Activated CD4-positive, alpha-beta T cell treated with anti-CD3 and anti-CD28 coated beads, Interleukin-2, amount 10 ng/mL, durations not matched to agents 7 days and 5 days (primary cell): ENCODE results near the gene SYNM. TPM values are rescaled to one million over a fixed set of nuclear protein-coding genes. Genes with fewer than 3 reads are reported as not detected.

ENCODE experiments used
- CTCF ChIA-PET: fragments of 350-600 bp; sonication (Branson Sonifier 250); formaldehyde crosslinking; loops from one replicate; lab custom pipeline; 2021; ENCODE audit warnings: antibody characterized with exemption; lab: Charles Lee
- POLR2A ChIA-PET: fragments of 350-600 bp; sonication (Branson Sonifier 250); formaldehyde crosslinking; loops from one replicate; lab custom pipeline; 2021; ENCODE audit warnings: antibody characterized with exemption; lab: Charles Lee
- DNase-seq: peaks from one replicate; pipeline ENCODE4 v3.0.0-alpha.2; 2020
- H3K27ac Mint-ChIP-seq: one replicate; pipeline ENCODE4 v1.8.0; 2021; ENCODE audit warnings: mild to moderate bottlenecking, moderate library complexity, mixed read lengths
- H3K27me3 Mint-ChIP-seq: one replicate; pipeline ENCODE4 v1.8.0; 2021; ENCODE audit warnings: mixed read lengths
- H3K36me3 Mint-ChIP-seq: one replicate; pipeline ENCODE4 v1.8.0; 2021; ENCODE audit warnings: low read depth, mixed read lengths
- H3K4me1 Mint-ChIP-seq: one replicate; pipeline ENCODE4 v1.8.0; 2021; ENCODE audit warnings: mixed read lengths
- H3K4me3 Mint-ChIP-seq: one replicate; pipeline ENCODE4 v1.8.0; 2021; ENCODE audit warnings: mild to moderate bottlenecking, moderate library complexity, mixed read lengths
- H3K9me3 Mint-ChIP-seq: one replicate; pipeline ENCODE4 v1.8.0; 2021; ENCODE audit warnings: mixed read lengths
- total RNA-seq, 2 experiments: library from RNA; stranded (reverse); gene quantifications; one replicate each; pipeline ENCODE4 v1.2.3, GENCODE V29; 2021

The SYNM gene
- total RNA-seq, 2 experiments from 2014 or later, result 0.08 to 0.12 TPM

- no peak for DNase-seq
- H3K4me3 Mint-ChIP-seq, result no peak overlapping the region
- no peaks in the 10 kb centered on the region for H3K9me3 Mint-ChIP-seq
- H3K36me3 Mint-ChIP-seq, result no peaks in the 10 kb centered on the region
- no peaks in the 10 kb centered on the region for H3K4me1 Mint-ChIP-seq
- no peak overlapping the region for H3K27ac Mint-ChIP-seq
- ChIA-PET POLR2A (no interaction called here), CTCF (interaction anchor here (0.5 kb wide), 1 partner anchor 82 kb away, joined by 3 read pairs; no protein-coding TSS in a partner anchor)
- H3K27me3 Mint-ChIP-seq, result no peaks in the 10 kb centered on the region
Measured at GRCh38 chr15:99132634-99133287, 27.9 kb downstream of the SYNM start.

- no peaks in the 10 kb centered on the region for H3K27me3 Mint-ChIP-seq
- H3K4me3 Mint-ChIP-seq, result no peak overlapping the region
- H3K9me3 Mint-ChIP-seq, result no peaks in the 10 kb centered on the region
- CTCF ChIA-PET, result no interaction called here
- H3K27ac Mint-ChIP-seq, result no peak overlapping the region
- no peak for DNase-seq
- no peaks in the 10 kb centered on the region for H3K36me3 Mint-ChIP-seq
- no peaks in the 10 kb centered on the region for H3K4me1 Mint-ChIP-seq
- POLR2A ChIA-PET, result no interaction called here
Measured at GRCh38 chr15:99134317-99134821, 29.5 kb downstream of the SYNM start.

DNA sequence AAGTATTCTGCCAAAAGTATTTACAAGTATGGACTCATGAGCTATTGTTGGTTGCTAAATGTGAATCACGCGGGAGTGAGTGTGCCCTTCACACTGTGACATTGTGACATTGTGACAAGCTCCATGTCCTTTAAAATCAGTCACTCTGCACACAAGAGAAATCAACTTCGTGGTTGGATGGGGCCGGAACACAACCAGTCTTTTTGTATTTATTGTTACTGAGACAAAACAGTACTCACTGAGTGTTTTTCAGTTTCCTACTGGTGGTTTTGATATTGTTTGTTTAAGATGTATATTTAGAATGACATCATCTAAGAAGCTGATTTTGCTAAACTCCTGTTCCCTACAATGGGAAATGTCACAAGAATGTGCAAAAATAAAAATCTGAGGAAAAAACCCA is 30.3 kb downstream of the SYNM start:
- no peaks in the 10 kb centered on the region for H3K27me3 Mint-ChIP-seq
- H3K4me3 Mint-ChIP-seq, result no peak overlapping the region
- DNase-seq, result no peak
- no peaks in the 10 kb centered on the region for H3K4me1 Mint-ChIP-seq
- no peaks in the 10 kb centered on the region for H3K36me3 Mint-ChIP-seq
- CTCF ChIA-PET, result no interaction called here
- POLR2A ChIA-PET, result no interaction called here
- H3K9me3 Mint-ChIP-seq, result no peaks in the 10 kb centered on the region
- no peak overlapping the region for H3K27ac Mint-ChIP-seq

DNA sequence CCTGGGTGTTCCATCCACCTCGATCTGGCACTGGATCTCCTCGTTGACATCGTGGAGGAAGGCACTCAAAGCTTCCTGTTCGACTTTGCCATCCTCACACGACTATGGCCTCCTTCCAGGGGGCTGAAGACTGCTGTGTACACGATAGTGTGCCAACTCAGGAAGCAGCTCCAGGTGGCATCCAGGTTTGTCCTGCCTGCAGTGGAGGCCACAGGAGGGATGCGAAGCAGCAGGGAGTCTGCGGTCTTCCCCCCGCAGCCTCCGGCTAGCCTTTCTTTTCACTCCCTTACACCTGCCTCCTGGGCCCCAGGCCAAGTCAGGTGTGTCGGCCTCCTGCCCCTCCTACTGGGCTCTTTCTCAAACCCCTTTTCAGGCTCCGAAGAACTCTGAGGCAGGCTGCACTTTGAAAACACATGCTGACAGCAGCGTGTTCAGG is 32.2 kb downstream of the SYNM start:
- Mint-ChIP-seq H3K9me3 (no peaks in the 10 kb centered on the region), H3K27me3 (no peaks in the 10 kb centered on the region), H3K4me1 (no peaks in the 10 kb centered on the region), H3K4me3 (no peak overlapping the region), H3K36me3 (no peaks in the 10 kb centered on the region), H3K27ac (no peak overlapping the region)
- DNase-seq, result no peak
- ChIA-PET POLR2A (no interaction called here), CTCF (no interaction called here)

DNA sequence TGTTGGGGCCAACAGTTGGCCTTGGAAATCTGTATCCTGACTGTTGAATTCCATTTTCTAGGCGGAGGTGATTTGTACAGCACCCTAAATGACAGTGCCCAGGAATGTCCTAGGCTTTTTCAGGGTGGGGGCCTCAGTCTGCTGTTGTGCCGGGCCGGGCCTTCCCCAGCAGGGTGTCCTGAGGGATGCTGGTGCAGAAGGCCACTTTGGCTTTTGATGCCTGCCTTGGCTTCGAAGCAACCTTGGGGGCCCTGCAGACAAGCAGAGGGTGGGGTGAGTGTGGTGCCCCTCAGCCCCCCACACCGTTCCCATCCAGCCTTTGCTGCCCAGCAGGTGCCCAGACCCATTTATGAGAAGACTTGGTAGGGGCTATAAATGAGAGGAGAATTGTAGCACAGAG is 33.0 kb downstream of the SYNM start:
- CTCF ChIA-PET, result no interaction called here
- no peaks in the 10 kb centered on the region for H3K27me3 Mint-ChIP-seq
- H3K4me3 Mint-ChIP-seq, result no peak overlapping the region
- DNase-seq, result no peak
- H3K9me3 Mint-ChIP-seq, result no peaks in the 10 kb centered on the region
- H3K27ac Mint-ChIP-seq, result no peak overlapping the region
- POLR2A ChIA-PET, result no interaction called here
- H3K4me1 Mint-ChIP-seq, result no peaks in the 10 kb centered on the region
- no peaks in the 10 kb centered on the region for H3K36me3 Mint-ChIP-seq

DNA sequence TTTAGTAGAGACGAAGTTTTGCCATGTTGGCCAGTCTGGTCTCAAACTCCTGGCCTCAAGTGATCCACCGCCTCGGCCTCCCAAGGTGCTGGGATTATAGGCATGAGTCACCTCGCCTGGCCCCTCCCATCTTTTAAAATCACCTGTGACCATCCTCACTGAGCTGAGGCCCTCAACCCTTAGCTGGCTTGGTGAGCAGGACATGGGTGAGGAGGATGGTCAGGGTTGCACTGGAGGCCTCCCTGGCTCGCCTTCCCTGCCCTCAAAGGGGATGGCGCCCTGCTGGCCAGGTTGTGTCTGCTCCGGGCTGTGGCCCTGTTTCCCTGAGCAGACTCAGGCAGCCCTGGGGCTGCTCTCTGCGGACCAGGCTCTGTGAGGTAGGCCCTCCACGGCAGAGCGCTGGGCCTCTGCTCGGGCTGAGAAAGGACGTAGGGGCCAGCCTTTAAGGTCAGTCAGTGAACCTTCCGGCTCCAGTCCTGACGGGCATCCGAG is 33.7 kb downstream of the SYNM start:
- ChIA-PET CTCF (no interaction called here), POLR2A (no interaction called here)
- Mint-ChIP-seq H3K27ac (no peak overlapping the region), H3K4me3 (no peak overlapping the region), H3K9me3 (no peaks in the 10 kb centered on the region), H3K36me3 (no peaks in the 10 kb centered on the region), H3K4me1 (no peaks in the 10 kb centered on the region), H3K27me3 (no peaks in the 10 kb centered on the region)
- DNase-seq, result no peak

DNA sequence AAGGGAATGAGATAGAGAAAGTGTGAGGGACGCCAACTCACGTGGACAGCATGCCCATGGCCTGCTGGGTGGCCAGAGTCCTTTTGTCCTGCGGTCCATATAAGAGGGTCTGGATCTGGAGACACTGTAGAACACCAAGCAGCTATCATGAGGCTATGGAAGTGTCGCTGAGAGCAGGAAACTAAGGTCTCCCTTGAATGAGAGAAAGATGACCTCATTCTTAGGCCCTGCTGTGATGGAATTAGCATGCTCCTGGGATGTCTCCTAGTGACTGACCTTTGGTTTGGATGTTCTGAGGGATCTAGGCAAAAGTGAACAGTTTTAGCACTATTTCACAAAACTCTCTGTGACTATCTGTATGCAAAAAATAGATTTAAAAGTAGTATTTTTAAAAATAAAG is 34.4 kb downstream of the SYNM start:
- Mint-ChIP-seq H3K4me3 (no peak overlapping the region), H3K27me3 (no peaks in the 10 kb centered on the region), H3K27ac (no peak overlapping the region), H3K9me3 (no peaks in the 10 kb centered on the region), H3K4me1 (no peaks in the 10 kb centered on the region), H3K36me3 (no peaks in the 10 kb centered on the region)
- ChIA-PET POLR2A (no interaction called here), CTCF (no interaction called here)
- DNase-seq, result no peak

DNA sequence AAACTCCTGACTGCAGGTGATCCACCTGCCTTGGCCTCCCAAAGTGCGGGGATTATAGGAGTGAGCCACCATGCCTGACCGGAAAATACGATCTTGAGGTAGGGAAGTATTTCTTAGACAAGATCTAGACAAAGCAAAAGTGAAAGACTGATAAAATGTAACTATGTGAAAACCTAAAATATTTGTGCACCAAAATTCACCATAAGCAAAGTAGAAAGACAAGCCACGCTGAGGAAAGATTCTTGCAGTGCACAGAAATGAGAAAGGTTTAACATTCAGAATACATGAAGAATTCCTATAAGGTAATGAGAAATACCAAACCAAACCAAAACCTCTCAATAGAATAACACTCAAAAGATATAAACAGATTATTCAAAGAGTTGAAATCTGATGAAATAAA is 35.7 kb downstream of the SYNM start:
- H3K36me3 Mint-ChIP-seq, result no peaks in the 10 kb centered on the region
- no peaks in the 10 kb centered on the region for H3K4me1 Mint-ChIP-seq
- H3K4me3 Mint-ChIP-seq, result no peak overlapping the region
- no peak overlapping the region for H3K27ac Mint-ChIP-seq
- DNase-seq, result no peak
- H3K27me3 Mint-ChIP-seq, result no peaks in the 10 kb centered on the region
- ChIA-PET POLR2A (no interaction called here), CTCF (no interaction called here)
- H3K9me3 Mint-ChIP-seq, result no peaks in the 10 kb centered on the region

- Mint-ChIP-seq H3K36me3 (no peaks in the 10 kb centered on the region), H3K4me3 (no peak overlapping the region), H3K27me3 (no peaks in the 10 kb centered on the region), H3K4me1 (no peaks in the 10 kb centered on the region), H3K9me3 (no peaks in the 10 kb centered on the region), H3K27ac (no peak overlapping the region)
- DNase-seq, result no peak
- CTCF ChIA-PET, result interaction anchor here (0.7 kb wide), 1 partner anchor 52 kb away, joined by 3 read pairs; no protein-coding TSS in a partner anchor
- POLR2A ChIA-PET, result no interaction called here
Measured at GRCh38 chr15:99141943-99142342, 37.1 kb downstream of the SYNM start.

DNA sequence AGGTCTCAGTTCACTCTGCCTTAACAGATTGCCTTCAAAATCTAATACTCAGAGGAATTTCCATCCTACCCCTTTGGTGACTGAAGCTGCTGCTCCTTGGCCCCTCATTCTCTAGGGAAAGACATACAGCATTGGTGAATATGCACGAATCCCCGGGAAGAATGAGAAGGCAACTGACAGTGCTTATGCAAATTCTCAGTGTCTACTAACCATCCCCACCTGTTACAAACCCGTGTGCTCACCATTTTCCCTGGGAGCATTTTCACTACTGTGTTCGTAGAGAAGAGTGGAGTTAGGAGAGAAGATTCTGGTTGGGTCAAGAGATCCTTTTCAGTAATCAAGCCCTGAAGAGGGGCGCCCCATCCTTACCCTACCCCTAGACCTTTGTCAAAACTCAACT is 37.7 kb downstream of the SYNM start:
- ChIA-PET CTCF (interaction anchor here (0.5 to 0.7 kb wide), 2 partner anchors 51 to 302 kb away, joined by 3 read pairs; no protein-coding TSS in a partner anchor), POLR2A (no interaction called here)
- no peaks in the 10 kb centered on the region for H3K4me1 Mint-ChIP-seq
- no peak overlapping the region for H3K4me3 Mint-ChIP-seq
- DNase-seq, result no peak
- H3K27ac Mint-ChIP-seq, result no peak overlapping the region
- H3K27me3 Mint-ChIP-seq, result no peaks in the 10 kb centered on the region
- H3K36me3 Mint-ChIP-seq, result no peaks in the 10 kb centered on the region
- no peaks in the 10 kb centered on the region for H3K9me3 Mint-ChIP-seq

GRCh38 chr15:99143242-99143641 is 38.4 kb downstream of the SYNM start:
- Mint-ChIP-seq H3K4me1 (no peaks in the 10 kb centered on the region), H3K36me3 (no peaks in the 10 kb centered on the region), H3K4me3 (no peak overlapping the region), H3K27me3 (no peaks in the 10 kb centered on the region), H3K27ac (no peak overlapping the region), H3K9me3 (no peaks in the 10 kb centered on the region)
- ChIA-PET POLR2A (no interaction called here), CTCF (interaction anchor here (0.5 to 0.9 kb wide), 2 partner anchors 32 to 301 kb away, joined by 3 read pairs; no protein-coding TSS in a partner anchor)
- no peak for DNase-seq

GRCh38 chr15:99143655-99144610 is 39.1 kb downstream of the SYNM start:
- Mint-ChIP-seq H3K27me3 (no peaks in the 10 kb centered on the region), H3K9me3 (no peaks in the 10 kb centered on the region), H3K27ac (no peak overlapping the region), H3K4me1 (no peaks in the 10 kb centered on the region), H3K4me3 (no peak overlapping the region), H3K36me3 (no peaks in the 10 kb centered on the region)
- CTCF ChIA-PET, result interaction anchor here (0.9 kb wide), 1 partner anchor 33 kb away, joined by 3 read pairs; no protein-coding TSS in a partner anchor
- POLR2A ChIA-PET, result no interaction called here
- DNase-seq, result no peak

GRCh38 chr15:99145005-99145404 is 40.1 kb downstream of the SYNM start:
- no peaks in the 10 kb centered on the region for H3K4me1 Mint-ChIP-seq

More at GRCh38 chr15:99145005-99145404, 40.1 kb downstream of the SYNM start:
- no peak overlapping the region for H3K4me3 Mint-ChIP-seq
- ChIA-PET POLR2A (no interaction called here), CTCF (no interaction called here)
- H3K27ac Mint-ChIP-seq, result no peak overlapping the region
- no peaks in the 10 kb centered on the region for H3K27me3 Mint-ChIP-seq
- no peak for DNase-seq
- H3K9me3 Mint-ChIP-seq, result no peaks in the 10 kb centered on the region
- H3K36me3 Mint-ChIP-seq, result no peaks in the 10 kb centered on the region
